H4 (cell line): ENCODE data around the gene BAK1. TPM values are rescaled to one million over a fixed set of nuclear protein-coding genes. Genes with fewer than 3 reads are reported as not detected.

ENCODE experiments used
- DNase-seq: peaks from one replicate; pipeline ENCODE4 v3.0.0-alpha.2; 2015; ENCODE audit warnings: low spot score
- total RNA-seq: library from RNA; depleted of rRNA; stranded (reverse); fragments of >200 nt; shearing (Covaris generic); gene quantifications from 2 replicates; pipeline ENCODE4 v1.2.3, GENCODE V29; 2014

BAK1 gene
- total RNA-seq, 1 experiment from 2014 or later: 16.3 TPM

- DNase-seq: no peak
Measured at GRCh38 chr6:33587529-33587928, 7.5 kb upstream of the BAK1 start.

GRCh38 chr6:33586108-33586640 lies 6.1 kb upstream of the BAK1 start:
- no peak for DNase-seq

- DNase-seq: peak; percentile 56
Measured at GRCh38 chr6:33585403-33586107, 5.5 kb upstream of the BAK1 start.

- DNase-seq: no peak
Measured at GRCh38 chr6:33584700-33585402, 4.8 kb upstream of the BAK1 start.

GRCh38 chr6:33583591-33584155 lies 3.6 kb upstream of the BAK1 start:
- DNase-seq: no peak

- no peak for DNase-seq
Measured at GRCh38 chr6:33581186-33581585, 1.1 kb upstream of the BAK1 start.

- DNase-seq: no peak
Measured at GRCh38 chr6:33578588-33579011, 1.5 kb downstream of the BAK1 start.

GRCh38 chr6:33578164-33578563 lies 1.9 kb downstream of the BAK1 start:
- DNase-seq: no peak

- DNase-seq: no peak
Measured at GRCh38 chr6:33577718-33578117, 2.4 kb downstream of the BAK1 start.

- peak; percentile 3 for DNase-seq
Measured at GRCh38 chr6:33577106-33577535, 3.0 kb downstream of the BAK1 start.

- no peak for DNase-seq
Measured at GRCh38 chr6:33576668-33577067, 3.4 kb downstream of the BAK1 start.

GRCh38 chr6:33575211-33575610 lies 4.9 kb downstream of the BAK1 start:
- DNase-seq: no peak

GRCh38 chr6:33571637-33572316 lies 8.3 kb downstream of the BAK1 start:
- DNase-seq: no peak

GRCh38 chr6:33570806-33571636 lies 9.1 kb downstream of the BAK1 start:
- peak; percentile 62 for DNase-seq

GRCh38 chr6:33568826-33569570 lies 11.1 kb downstream of the BAK1 start:
- DNase-seq: no peak

GRCh38 chr6:33567836-33568235 lies 12.2 kb downstream of the BAK1 start:
- no peak for DNase-seq

- DNase-seq: no peak
Measured at GRCh38 chr6:33566182-33567084, 13.6 kb downstream of the BAK1 start.

GRCh38 chr6:33558801-33559200 lies 21.3 kb downstream of the BAK1 start:
- DNase-seq: no peak

GRCh38 chr6:33557376-33557775 lies 22.7 kb downstream of the BAK1 start:
- no peak for DNase-seq
